Astrocyte (in vitro differentiated cells and primary cell): ENCODE measurements around the gene ABHD5. TPM values are rescaled to one million over a fixed set of nuclear protein-coding genes. Genes with fewer than 3 reads are reported as not detected.

ENCODE experiments used
- DNase-seq: peaks from one replicate; pipeline ENCODE4 v3.0.0-alpha.2; 2010; ENCODE audit warnings: low read depth
- FAIRE-seq: peaks from 2 replicates; lab custom pipeline; 2011; peaks lifted over from hg19 to GRCh38; lab: Jason Lieb, UNC
- H2AFZ ChIP-seq: 2 replicates; pipeline ENCODE4 v1.6.0; 2012; ENCODE audit warnings: low read depth, low read length, inconsistent platforms
- H3K27ac ChIP-seq: 2 replicates; pipeline ENCODE4 v1.5.1; 2011; ENCODE audit warnings: low read depth, low read length, inconsistent platforms
- H3K27me3 ChIP-seq: 2 replicates; pipeline ENCODE4 v1.6.0; 2011; ENCODE audit warnings: low read length, inconsistent platforms; ENCODE audit not compliant: insufficient read depth
- H3K36me3 ChIP-seq: 2 replicates; pipeline ENCODE4 v1.5.1; 2011; ENCODE audit warnings: low read length, inconsistent platforms; ENCODE audit not compliant: insufficient read depth
- H3K4me1 ChIP-seq: 2 replicates; pipeline ENCODE4 v1.5.1; 2011; ENCODE audit warnings: low read length, inconsistent platforms; ENCODE audit not compliant: insufficient read depth
- H3K4me2 ChIP-seq: 2 replicates; pipeline ENCODE4 v1.6.0; 2012; ENCODE audit warnings: low read length, inconsistent platforms
- H3K4me3 ChIP-seq: 2 replicates; pipeline ENCODE4 v1.5.1; 2011; ENCODE audit warnings: low read depth, mild to moderate bottlenecking, low read length, inconsistent platforms; ENCODE audit not compliant: insufficient read depth
- H3K79me2 ChIP-seq: 2 replicates; pipeline ENCODE4 v1.6.0; 2012; ENCODE audit warnings: mild to moderate bottlenecking, low read length, inconsistent platforms; ENCODE audit not compliant: insufficient read depth
- H3K9ac ChIP-seq: 2 replicates; pipeline ENCODE4 v1.6.0; 2012; ENCODE audit warnings: mild to moderate bottlenecking, low read length, inconsistent platforms
- H3K9me3 ChIP-seq: 2 replicates; pipeline ENCODE4 v1.5.1; 2012; ENCODE audit warnings: low read depth, mild to moderate bottlenecking, low read length, inconsistent platforms; ENCODE audit not compliant: insufficient read depth
- H4K20me1 ChIP-seq: 2 replicates; pipeline ENCODE4 v1.6.0; 2012; ENCODE audit warnings: low read length, inconsistent platforms; ENCODE audit not compliant: insufficient read depth
- H3K27ac Mint-ChIP-seq: one replicate; pipeline ENCODE4 v1.8.0; 2021; ENCODE audit warnings: mild to moderate bottlenecking, mixed read lengths; ENCODE audit not compliant: unreplicated experiment
- H3K27me3 Mint-ChIP-seq: one replicate; pipeline ENCODE4 v1.8.0; 2021; ENCODE audit warnings: low read depth, mixed read lengths; ENCODE audit not compliant: unreplicated experiment
- H3K36me3 Mint-ChIP-seq: one replicate; pipeline ENCODE4 v1.8.0; 2021; ENCODE audit warnings: low read depth, mixed read lengths; ENCODE audit not compliant: unreplicated experiment
- H3K4me1 Mint-ChIP-seq: one replicate; pipeline ENCODE4 v1.8.0; 2021; ENCODE audit warnings: low read depth, mixed read lengths; ENCODE audit not compliant: unreplicated experiment
- H3K4me3 Mint-ChIP-seq: one replicate; pipeline ENCODE4 v1.8.0; 2021; ENCODE audit warnings: mild to moderate bottlenecking, moderate library complexity, mixed read lengths; ENCODE audit not compliant: unreplicated experiment
- H3K9me3 Mint-ChIP-seq: one replicate; pipeline ENCODE4 v1.8.0; 2021; ENCODE audit warnings: mild to moderate bottlenecking, mixed read lengths; ENCODE audit not compliant: unreplicated experiment
- EZH2 ChIP-seq: IDR thresholded peaks from 2 replicates; pipeline ENCODE4 v1.6.1; 2012; ENCODE audit warnings: mild to moderate bottlenecking, low read length, inconsistent platforms; ENCODE audit not compliant: insufficient read depth
- total RNA-seq: library from RNA; stranded (reverse); gene quantifications from 2 replicates; pipeline ENCODE4 v1.2.1, GENCODE V29; 2021
- TF ChIP-seq, protein P1 (sequence below): IDR thresholded peaks from 2 replicates; pipeline ENCODE4 v1.5.1; 2011; ENCODE audit warnings: low read depth, mild to moderate bottlenecking, inconsistent platforms, low read length, moderate library complexity; ENCODE audit not compliant: insufficient read depth

The ABHD5 gene
- total RNA-seq, 1 donor from 2014 or later, result 18.3 TPM

DNA sequence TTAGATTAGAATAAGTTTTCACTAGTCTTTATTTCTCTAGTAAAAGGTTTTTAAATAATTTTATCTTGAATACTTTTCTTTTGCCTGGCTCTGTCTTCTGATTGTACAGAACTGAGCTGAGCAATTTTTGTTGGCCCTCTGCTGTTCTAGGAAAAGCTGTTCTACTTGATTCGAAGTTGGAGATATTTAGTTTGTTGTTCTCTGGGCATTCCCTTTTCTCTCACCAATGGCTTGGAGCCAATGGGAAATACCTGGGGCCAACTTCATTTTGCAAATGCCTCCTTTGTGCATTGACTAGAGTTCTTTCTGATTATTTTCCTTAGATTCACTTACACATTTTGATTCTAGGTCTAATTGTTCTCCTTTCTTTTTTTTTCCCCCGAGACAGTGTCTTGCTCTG is 16.5 kb downstream of the ABHD5 start:
- Histone ChIP-seq H3K27me3 (no peaks in the 10 kb centered on the region), H2AFZ (no peak overlapping the region), H3K79me2 (no peaks in the 10 kb centered on the region), H3K9me3 (no peaks in the 10 kb centered on the region), H3K4me3 (no peak overlapping the region), H4K20me1 (no peaks in the 10 kb centered on the region), H3K9ac (no peak overlapping the region), H3K36me3 (peaks cover 4% of the 10 kb centered on the region), H3K27ac (peak overlapping the region; percentile 34), H3K4me2 (peak overlapping the region; percentile 37), H3K4me1 (peaks cover 16% of the 10 kb centered on the region)
- H3K27ac Mint-ChIP-seq, result no peak overlapping the region
- FAIRE-seq (no peak), DNase-seq (no peak)
- peaks cover 11% of the 10 kb centered on the region for H3K4me1 Mint-ChIP-seq
- peaks cover 6% of the 10 kb centered on the region for H3K36me3 Mint-ChIP-seq
- H3K27me3 Mint-ChIP-seq, result no peaks in the 10 kb centered on the region
- no peak for TF ChIP-seq EZH2
- no peak overlapping the region for H3K4me3 Mint-ChIP-seq
- H3K9me3 Mint-ChIP-seq, result no peaks in the 10 kb centered on the region

DNA sequence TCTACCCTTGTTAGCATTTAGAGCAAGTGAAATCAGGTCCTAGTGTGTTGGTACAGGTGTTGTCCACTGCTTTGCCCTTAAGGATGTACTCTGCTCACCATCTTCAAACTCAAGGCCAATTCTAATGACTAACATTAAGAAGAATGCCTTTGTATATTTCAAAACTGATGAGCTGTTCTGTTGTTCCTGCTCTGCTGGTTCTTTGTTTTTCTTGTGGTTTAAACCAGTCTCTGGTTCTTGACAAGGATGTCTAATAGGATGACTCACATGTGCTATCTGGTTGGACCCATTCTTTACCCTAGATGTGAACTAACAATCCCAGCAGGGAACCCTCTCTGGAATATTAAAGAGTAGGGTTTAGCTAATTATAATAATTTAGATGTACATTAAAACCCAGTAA is 17.3 kb downstream of the ABHD5 start:
- Histone ChIP-seq H3K27ac (peak overlapping the region; percentile 60), H3K27me3 (no peaks in the 10 kb centered on the region), H3K36me3 (peaks cover 7% of the 10 kb centered on the region), H3K4me2 (peak overlapping the region; percentile 37), H3K79me2 (no peaks in the 10 kb centered on the region), H3K9ac (no peak overlapping the region), H3K4me3 (no peak overlapping the region), H4K20me1 (no peaks in the 10 kb centered on the region), H3K4me1 (peaks cover 16% of the 10 kb centered on the region), H2AFZ (no peak overlapping the region), H3K9me3 (no peaks in the 10 kb centered on the region)
- DNase-seq, result peak; percentile 97
- H3K27me3 Mint-ChIP-seq, result no peaks in the 10 kb centered on the region
- peak overlapping the region; percentile 49 for H3K27ac Mint-ChIP-seq
- peak; percentile 99 for FAIRE-seq
- no peak overlapping the region for H3K4me3 Mint-ChIP-seq
- no peak for TF ChIP-seq EZH2
- TF ChIP-seq, protein P1, sequence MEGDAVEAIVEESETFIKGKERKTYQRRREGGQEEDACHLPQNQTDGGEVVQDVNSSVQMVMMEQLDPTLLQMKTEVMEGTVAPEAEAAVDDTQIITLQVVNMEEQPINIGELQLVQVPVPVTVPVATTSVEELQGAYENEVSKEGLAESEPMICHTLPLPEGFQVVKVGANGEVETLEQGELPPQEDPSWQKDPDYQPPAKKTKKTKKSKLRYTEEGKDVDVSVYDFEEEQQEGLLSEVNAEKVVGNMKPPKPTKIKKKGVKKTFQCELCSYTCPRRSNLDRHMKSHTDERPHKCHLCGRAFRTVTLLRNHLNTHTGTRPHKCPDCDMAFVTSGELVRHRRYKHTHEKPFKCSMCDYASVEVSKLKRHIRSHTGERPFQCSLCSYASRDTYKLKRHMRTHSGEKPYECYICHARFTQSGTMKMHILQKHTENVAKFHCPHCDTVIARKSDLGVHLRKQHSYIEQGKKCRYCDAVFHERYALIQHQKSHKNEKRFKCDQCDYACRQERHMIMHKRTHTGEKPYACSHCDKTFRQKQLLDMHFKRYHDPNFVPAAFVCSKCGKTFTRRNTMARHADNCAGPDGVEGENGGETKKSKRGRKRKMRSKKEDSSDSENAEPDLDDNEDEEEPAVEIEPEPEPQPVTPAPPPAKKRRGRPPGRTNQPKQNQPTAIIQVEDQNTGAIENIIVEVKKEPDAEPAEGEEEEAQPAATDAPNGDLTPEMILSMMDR, result no peak
- H3K36me3 Mint-ChIP-seq, result peaks cover 11% of the 10 kb centered on the region
- H3K4me1 Mint-ChIP-seq, result peaks cover 11% of the 10 kb centered on the region
- no peaks in the 10 kb centered on the region for H3K9me3 Mint-ChIP-seq

GRCh38 chr3:43709022-43709421 is 18.3 kb downstream of the ABHD5 start:
- Histone ChIP-seq H3K4me3 (no peak overlapping the region), H3K9me3 (no peaks in the 10 kb centered on the region), H3K9ac (no peak overlapping the region), H4K20me1 (no peaks in the 10 kb centered on the region), H2AFZ (no peak overlapping the region), H3K36me3 (peaks cover 7% of the 10 kb centered on the region), H3K27ac (no peak overlapping the region), H3K79me2 (no peaks in the 10 kb centered on the region), H3K4me1 (peaks cover 16% of the 10 kb centered on the region), H3K4me2 (no peak overlapping the region), H3K27me3 (no peaks in the 10 kb centered on the region)
- TF ChIP-seq EZH2, result no peak
- TF ChIP-seq, protein P1, result no peak
- H3K4me3 Mint-ChIP-seq, result no peak overlapping the region
- no peaks in the 10 kb centered on the region for H3K27me3 Mint-ChIP-seq
- no peaks in the 10 kb centered on the region for H3K9me3 Mint-ChIP-seq
- peaks cover 11% of the 10 kb centered on the region for H3K4me1 Mint-ChIP-seq
- no peak overlapping the region for H3K27ac Mint-ChIP-seq
- H3K36me3 Mint-ChIP-seq, result peaks cover 18% of the 10 kb centered on the region
- no peak for FAIRE-seq
- no peak for DNase-seq
